GM18502 (cell line): ENCODE data around the gene DLG2.

Experiments
- ATAC-seq: cut with Tn5 transposase; IDR thresholded peaks from one replicate; pipeline ENCODE4 v1.9.1; 2021; ENCODE audit warnings: mild to moderate bottlenecking; ENCODE audit not compliant: unreplicated experiment, poor library complexity

DLG2 gene

DNA sequence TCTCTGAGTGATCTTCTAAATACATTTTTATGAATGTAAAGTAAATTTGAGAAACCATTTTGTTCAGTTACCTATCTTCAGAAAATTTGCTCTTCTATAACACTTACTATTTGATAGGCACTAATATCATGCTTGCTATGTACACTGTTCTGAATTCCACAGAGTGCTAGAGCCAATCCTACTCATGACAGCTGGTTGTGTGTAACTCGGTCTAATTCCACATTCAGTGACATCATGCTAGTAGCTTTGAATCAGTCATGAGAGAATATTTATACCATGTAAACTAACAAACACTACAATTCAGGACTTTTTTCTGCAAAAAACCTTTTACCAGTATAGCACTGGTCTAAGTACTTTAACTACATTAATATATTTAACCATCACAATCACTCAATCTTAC, 902.9 kb downstream of the DLG2 start:
- ATAC-seq: no peak

DNA sequence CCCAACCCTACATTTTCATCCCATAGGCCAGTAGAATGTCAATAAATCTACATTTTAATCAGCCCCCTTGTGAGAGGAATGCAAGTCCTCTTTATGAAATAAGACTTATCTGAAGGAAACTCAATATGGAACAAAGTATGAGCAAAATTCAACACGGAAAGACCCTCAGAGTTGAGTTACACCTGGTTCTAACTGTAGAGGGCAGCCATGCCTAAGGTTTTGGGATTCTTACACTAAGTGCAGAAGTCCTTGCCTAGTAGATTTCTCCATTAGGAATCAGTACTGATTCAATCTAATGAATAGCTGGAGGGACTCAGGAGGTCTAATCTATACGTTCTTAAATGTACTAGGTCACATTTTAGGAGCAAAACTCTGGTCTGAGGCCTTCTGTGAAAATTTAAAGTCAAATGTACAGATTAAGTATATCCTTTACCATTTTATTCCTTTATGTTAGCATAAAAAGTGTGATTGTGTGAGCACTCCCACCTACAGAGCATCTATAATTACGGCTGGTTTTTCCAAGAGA, 904.5 kb downstream of the DLG2 start:
- ATAC-seq: no peak

DNA sequence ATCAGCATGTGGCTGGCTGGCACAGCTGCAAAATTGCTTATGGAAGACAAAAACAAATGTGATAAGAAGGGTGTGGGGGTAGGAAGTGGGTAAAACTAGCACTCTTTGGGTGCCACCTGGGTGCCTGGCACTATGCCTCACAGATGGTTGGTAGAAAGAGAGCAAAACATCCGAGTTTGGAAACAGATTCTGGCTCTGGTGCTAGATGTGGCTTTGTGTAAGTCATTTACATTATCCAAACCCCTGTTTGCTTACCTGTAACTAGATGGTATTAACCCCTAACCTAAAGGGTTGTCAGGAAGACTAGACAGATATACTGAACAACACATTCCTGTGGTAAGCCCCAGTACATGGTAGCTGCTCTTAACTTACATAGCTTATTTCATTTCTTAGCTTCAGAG, 905.6 kb downstream of the DLG2 start:
- ATAC-seq: no peak

DNA sequence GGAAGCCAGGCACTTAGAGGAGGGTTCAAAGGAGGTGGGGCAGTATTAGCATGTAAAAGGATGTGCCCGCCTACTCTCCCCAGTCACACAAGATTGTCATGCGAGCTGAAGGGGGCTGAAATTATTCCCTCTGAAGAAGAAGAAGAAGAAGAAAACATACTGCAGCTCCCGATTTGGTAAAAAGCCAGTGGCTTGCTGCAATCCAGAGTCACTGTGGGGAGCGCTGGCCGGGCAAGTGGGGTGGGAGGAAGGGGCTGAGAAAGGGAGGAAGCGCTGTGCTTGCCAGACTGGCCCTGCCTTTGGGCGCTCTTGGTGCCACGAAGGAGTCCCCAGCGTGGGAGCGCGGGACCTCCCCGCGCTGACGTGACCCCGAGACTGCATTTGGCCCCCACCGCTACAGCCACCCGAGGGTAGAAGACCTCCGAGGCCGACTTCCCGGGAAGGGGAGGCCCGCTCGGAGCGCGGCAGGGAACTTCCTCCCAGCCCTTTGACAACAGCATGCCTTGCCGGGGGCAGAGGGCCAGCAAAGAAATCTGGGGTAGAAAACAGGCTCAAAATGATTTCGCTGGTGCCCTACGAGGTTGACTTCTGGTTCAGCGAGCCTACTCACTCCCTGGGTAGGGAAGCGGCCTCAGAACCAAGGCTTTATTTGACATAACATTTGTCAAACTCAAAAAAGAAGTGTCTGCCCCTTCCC, 906.3 kb downstream of the DLG2 start:
- ATAC-seq: no peak

DNA sequence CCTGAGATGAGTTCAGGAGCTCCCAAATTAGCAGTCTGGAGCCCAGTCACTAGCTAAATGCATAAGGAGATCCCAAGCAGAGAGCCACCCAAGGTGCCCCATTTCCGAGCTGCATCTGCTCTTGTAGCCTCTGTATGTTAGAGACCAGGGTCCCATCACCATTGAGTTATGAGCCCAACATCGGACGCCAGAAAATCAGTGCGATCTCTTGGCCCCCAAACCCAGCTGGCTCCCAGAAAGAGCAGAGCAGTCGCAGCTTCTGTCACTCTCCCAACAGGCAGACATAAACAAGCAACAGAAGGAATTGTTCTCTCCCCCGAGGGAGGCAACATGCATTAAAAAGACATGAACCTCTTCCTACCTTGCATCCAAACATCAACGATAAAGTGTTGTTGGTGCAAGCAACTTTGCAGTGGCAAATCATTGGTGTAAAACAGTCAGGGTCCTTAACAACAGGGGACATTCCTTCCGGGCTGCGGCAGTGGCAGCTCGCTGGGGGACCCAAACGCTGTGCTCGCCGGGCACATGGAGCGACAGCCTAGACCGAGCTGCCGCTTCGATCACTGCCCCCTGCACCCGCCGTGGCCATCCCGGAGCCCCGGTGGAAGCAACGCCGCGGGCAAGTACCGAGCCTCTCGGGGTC, 907.1 kb downstream of the DLG2 start:
- no peak for ATAC-seq

DNA sequence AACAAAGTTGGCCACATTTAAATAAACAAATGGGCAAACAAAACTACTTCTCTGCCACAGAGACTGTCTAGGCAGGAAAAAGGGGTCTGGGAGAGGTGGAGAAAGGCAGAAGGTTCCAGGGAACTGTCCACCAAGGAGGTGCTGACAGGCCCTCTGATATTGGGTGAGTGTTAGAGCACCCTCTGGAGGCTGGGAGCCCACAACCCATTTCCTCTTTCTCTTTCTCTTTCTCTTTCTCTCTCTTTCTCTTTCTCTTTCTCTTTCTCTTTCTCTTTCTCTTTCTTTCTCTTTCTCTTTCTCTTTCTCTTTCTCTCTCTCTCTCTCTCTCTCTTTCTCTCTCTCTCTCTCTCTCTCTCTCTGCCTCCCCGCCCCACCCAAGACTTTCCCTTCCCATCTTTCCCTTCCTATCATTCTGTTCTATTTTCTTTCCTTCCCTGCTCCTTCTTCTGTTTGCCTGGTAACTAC, 912.8 kb downstream of the DLG2 start:
- ATAC-seq: peak; percentile 91

DNA sequence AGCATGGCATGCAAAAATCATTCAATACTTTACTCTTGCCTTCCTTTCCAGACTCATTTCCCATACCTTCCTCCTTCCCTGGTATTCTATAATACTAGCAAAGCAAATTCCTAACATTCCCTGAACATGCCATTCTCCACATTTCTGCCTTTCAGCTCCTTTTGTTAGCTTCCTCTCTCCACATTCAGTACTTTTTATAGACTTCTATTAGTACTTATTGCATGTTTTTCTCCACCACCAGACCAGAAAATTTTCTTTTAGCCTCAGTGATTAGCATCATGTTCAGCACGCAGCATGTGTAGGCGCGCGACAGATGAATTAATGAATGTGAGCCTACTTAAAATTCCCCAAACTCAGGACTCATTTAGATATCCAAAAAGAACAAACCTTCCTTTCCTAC, 935.3 kb downstream of the DLG2 start:
- no peak for ATAC-seq

DNA sequence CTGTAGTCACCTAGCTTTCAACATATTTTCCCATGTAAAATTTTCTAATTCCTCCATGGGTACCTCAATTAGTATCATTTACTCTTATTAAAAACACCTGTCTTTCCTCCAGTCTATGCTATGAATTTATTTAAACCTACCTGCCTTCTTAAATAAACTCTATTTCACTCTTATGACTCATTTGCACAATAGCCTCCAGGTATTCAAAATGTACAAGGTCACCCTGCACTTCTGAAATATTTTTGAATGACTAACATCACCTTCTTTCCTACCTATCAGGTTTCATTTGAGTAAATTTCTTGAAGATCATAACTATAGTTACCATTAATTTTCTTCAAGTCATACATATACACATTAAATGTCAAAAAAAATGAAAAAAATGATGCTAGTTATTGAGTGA, 939.7 kb downstream of the DLG2 start:
- ATAC-seq: no peak

DNA sequence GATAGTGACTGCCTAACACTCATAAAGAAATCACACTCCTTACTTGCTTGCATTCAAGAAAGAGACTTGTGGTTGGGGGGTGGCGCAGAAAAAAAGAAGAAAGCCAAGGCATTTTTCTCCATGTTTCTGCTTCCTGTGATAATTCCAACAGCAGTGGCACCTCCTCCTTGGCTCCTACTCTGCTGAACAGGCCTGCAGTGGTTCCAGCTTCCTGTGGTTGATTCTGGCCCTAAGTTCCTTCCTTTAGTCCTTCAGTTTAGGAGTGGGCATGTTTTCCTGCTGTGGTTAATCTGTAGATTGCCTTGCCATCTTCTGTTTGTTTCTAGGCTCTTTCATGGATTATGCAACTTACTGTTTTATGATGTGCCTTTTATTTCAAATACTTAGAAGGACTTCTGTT, 940.4 kb downstream of the DLG2 start:
- ATAC-seq: no peak

DNA sequence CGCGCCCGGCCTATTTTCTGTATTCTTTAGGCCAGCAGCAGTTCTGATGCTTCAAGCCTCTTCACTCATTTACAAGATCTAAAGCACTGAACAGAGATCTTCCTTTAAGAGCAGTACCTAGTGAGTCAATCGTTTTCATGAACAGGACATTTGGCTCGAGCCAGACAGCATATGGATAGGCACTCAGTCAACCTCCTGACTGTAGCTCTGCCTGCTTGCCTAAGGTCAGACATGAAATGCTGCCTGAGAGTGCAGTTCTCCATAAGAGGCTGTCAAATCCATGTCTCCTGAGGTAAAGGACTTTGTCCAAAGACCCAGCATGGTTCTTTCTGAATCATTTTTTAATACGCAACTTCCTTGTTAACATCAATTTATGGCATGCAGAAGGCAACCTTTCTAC, 941.2 kb downstream of the DLG2 start:
- no peak for ATAC-seq

DNA sequence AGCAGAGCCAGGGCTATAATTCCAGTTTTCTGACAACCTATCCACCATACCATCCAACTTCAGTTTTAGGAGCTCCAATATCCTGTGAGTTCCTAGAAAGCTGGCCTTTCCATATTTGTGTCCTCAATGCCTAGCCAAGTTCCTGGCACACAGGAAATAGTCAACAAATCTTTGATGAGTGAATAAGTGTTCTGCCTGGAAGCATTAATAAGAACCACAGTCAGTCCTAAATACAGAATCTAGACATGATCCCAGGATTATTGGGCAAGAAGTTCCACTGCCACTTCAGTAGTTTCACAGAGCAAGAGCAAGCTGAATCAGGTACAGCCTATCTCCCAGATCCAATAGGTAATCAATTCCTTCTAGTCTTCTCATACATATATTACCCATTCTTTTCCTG, 942.0 kb downstream of the DLG2 start:
- ATAC-seq: no peak

DNA sequence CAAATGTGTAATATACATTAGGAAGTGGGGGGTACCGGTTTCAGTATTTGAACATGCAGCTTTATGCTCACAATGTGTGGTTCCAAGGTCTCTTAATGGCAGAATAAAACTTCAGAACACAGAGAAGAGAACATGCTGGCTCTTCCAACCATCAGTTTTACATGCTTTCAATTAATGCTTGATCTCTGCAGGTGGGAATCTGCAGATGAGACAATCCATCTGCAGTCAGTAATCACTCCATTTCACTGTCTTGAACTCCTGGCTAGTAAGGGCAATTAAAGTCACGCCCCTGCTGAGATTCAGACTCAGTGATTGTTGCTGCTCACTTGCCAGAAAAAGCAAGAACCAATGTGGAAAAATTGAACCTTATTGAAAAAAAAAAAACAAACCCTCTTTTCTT, 945.7 kb downstream of the DLG2 start:
- no peak for ATAC-seq

DNA sequence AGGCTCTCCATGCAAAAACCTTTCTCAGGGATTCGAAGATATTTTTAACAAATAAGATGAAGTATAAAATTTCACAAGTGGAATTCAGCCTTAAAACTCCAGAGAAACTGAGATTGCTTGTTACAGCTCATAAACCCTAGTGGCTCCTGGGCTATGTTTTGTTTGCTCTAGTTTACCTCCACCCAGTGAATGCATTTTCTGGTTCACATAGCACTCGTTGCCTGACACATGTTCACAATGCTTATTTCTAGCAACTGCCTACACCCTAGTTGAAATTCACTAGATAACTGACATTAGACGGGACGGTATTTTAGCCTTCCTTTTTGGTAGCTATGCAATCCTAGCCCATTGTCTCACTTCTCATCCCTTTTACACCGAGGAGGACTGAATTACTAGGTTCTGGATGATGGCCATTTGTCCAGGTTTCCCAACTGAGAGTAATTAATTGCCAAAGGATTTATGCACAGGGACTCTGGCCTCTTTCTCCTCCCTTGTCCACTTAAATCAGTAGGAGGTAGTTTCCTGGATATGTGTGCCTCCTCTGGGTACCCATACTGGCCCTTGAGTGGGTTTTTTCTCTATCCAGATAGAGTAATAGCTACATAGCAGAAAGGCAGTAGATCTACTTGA, 951.6 kb downstream of the DLG2 start:
- no peak for ATAC-seq

DNA sequence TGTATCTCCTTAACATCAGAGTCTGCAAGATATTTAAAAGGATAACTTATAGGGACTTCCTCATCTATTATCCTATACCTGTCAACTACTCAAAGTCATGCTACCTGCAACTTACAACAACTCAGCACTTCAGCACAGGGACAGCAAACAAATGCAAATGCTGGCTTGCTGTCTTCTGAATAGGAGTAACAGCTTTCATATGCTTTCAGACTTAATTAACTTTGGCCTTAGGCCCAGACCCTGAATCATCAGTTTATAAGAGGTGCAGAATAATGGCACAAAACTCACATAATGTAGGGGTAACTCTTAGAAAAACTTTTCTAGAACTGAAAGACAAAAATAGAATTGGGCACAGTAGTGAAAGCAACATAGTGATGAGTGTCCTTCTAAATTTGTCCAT, 953.4 kb downstream of the DLG2 start:
- no peak for ATAC-seq

DNA sequence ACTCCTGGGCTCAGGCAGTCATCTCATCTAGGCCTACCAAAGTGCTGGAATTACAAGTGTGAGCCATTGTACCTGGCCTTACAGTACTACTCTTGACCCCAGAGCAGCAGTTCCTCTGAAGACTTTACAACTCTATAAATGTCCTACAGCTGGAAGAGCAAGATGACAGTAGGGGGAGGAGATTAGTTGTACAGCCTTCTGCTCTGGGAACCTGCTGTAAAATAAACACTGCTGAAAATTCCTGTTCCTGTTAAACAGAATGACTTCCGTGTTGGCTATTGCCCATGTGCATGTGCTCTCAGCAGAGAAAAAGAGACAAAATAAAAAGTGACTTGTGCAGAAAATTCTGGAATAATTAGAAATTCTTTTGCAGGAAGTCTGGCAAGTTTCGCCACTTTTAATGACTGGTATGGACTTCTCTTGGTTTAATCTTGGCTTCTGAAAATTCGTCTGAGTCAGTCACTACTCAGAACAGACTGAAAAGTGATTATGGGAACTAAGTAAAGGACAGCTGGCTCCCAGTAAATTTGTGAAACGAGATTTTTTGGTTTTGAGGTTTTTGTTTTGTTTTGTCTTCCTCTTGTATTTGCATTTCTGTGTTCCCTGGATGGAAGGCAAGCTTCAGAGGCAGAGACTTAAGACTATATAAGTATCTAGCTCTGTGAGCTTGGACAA, 955.7 kb downstream of the DLG2 start:
- no peak for ATAC-seq

DNA sequence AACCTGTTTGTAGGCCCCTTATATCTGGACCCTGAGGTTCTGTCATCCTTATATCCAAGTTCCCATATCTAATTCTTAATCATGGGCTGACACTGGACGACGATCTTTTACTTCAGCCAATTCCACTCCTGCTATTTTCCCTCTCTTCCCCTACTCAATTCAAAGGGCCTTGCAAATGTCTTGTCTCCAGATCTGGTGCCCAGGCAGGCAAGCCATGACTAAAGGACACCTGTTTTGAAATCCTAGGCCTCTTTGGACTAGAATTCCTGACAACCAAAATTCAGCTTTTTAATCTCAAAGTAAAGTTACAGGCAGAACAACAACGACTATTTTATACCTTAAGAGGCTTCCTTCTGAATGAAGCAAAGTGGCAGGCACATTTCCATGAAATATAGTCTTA, 963.4 kb downstream of the DLG2 start:
- no peak for ATAC-seq

DNA sequence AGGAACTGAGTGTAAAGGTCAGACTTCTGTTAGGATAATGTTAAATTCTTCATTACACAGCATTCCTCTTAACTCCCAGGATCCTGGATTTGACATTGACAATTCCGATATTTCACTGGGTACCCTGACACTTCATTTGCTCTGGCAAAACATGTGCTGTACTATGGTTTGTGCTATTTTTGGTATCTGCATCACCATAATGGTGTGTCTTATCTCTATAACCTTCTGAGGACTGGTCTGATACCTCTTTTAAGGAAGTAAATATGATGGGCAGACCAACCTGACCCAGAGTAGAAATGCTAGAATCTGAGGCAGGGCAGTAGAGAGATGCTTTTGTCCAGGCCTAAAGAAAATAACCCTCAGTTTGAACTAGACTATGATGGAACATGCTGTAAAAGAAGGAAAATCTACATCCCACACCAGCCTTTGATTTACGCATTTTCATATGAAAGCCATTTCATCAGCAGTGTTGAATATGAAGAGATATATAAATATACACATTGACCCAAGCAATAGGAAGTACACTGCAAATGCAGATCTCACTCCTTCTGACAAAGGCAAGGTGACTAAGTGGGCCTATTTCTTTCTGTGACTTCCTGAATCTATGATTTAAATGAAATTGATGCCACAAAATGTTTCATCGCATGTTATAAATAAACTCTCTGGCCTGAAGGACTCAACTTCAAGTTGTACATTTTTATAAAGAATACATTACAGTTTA, 966.7 kb downstream of the DLG2 start:
- ATAC-seq: no peak

DNA sequence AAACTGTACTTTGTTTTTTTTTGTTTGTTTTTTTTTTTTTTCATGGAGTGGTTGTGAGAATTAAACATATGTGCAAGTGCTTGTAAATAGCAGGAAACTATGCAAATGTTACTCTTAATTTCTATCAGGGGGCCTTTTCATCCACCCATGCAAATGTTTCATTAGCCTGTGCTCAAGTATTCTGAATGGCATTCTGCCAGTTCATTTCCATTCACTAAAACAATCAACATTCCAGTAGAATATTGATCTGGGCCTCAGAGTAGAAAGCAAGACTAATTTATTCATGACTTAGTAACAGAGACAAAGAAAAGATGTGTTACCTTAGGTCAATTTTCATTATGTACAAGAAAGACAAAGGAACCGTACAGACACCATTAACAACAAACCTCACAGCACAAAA, 971.4 kb downstream of the DLG2 start:
- no peak for ATAC-seq

DNA sequence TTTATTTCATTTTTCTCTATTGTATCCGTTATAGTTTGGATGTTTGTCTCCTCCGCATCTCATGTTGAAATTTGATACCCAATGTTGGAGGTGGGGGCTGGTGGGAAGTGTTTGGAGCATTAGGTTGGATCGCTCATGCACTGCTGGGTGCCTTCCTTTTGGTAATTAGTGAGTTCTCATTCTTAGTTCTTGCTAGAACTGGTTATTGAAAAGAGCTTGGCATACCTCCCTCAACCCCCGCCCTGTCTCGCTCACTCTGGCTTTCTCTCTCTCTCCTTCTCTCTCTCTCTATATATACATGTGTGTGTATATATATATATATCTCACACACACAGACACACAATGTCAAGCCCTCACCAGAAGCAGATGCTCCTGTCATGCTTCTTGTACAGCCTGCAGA, 978.7 kb downstream of the DLG2 start:
- no peak for ATAC-seq

DNA sequence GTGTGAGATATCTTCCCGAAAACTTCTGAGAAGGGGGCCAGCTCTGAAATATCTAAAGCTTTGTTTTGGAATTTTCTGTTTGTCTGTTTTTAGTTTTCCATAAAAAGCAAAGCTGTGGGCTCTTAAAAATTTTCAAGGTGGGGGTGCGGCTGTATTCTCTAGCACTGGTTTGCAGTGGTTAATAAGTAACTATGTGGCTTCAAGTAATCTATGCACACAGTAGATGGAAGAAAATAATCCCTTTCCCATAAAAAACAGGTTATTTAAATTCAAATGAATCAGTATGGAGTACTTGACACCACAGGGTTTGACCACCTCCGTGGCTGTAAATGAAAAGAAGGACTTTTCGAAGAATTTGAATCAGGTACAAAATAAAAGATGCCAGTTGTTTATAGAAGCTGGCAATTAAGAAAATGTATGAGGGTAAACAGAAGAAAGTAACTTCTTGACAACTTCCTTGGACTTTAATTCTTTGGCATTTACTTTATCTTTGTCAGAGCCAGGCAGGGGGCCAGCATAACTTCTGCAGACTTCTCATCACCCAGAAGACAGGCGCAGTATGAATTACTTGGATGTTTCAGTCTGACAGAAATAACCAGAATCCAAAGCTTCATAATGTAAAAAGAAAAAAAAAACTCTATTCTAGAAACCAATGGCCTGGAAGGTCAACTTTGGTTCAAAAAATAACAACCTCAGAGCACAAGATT, 981.0 kb downstream of the DLG2 start:
- ATAC-seq: no peak
